Measurements from ENCODE around the gene IFITM5.

IFITM5 gene

DNA sequence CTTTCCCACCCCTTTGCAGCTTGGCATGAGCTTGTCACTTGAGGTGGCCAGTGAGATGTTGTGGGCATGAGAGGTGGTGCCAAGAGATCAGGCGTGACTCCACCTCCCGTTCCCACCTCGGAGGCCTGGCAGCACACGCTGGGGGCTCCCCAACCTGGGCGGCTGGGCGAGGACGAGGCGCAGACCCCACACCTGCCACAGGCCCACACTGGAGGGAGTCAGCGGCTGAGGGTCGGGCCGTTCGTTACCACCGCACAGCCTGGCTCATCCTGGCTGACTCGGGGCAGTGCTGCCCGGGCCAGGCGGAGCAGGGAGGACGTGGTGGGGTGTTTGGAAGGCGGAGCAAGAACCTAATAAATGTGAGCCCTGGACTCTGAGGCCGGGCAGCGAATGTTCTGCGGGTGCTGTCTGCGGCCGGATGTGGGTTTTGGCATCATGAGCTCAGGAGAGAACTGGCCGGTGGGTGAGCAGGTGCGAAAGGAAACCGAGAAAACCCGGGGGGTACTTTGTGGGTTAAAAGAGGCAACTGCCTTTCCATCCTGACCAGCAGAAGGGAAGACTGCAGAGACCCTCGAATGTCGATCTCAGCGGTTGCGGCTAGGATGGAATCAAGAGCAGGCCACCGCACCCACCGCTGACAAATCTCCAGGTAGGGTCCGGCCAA, 31.5 kb upstream of the IFITM5 start:
- TF ChIP-seq FOXP2 (optimal IDR thresholded peaks at IDR 0.05; ENCODE audit: borderline replicate concordance, extremely low read depth, extremely low read length, insufficient read depth), result no peak
- TF ChIP-seq, protein P1, sequence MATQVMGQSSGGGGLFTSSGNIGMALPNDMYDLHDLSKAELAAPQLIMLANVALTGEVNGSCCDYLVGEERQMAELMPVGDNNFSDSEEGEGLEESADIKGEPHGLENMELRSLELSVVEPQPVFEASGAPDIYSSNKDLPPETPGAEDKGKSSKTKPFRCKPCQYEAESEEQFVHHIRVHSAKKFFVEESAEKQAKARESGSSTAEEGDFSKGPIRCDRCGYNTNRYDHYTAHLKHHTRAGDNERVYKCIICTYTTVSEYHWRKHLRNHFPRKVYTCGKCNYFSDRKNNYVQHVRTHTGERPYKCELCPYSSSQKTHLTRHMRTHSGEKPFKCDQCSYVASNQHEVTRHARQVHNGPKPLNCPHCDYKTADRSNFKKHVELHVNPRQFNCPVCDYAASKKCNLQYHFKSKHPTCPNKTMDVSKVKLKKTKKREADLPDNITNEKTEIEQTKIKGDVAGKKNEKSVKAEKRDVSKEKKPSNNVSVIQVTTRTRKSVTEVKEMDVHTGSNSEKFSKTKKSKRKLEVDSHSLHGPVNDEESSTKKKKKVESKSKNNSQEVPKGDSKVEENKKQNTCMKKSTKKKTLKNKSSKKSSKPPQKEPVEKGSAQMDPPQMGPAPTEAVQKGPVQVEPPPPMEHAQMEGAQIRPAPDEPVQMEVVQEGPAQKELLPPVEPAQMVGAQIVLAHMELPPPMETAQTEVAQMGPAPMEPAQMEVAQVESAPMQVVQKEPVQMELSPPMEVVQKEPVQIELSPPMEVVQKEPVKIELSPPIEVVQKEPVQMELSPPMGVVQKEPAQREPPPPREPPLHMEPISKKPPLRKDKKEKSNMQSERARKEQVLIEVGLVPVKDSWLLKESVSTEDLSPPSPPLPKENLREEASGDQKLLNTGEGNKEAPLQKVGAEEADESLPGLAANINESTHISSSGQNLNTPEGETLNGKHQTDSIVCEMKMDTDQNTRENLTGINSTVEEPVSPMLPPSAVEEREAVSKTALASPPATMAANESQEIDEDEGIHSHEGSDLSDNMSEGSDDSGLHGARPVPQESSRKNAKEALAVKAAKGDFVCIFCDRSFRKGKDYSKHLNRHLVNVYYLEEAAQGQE (IDR thresholded peaks at IDR 0.05; ENCODE audit: insufficient read depth in 1 of 2, low read depth in 2 of 2, low read length in 2 of 2), result no peak
- no peak for TF ChIP-seq POLR2AphosphoS5 (IDR thresholded peaks at IDR 0.05; ENCODE audit: low read depth, low read length)
- no peak for TF ChIP-seq SIN3A (IDR thresholded peaks at IDR 0.05; ENCODE audit: borderline replicate concordance, insufficient read depth, low read length)
- TF ChIP-seq TAF1 (IDR thresholded peaks at IDR 0.05; ENCODE audit: borderline replicate concordance, insufficient read depth, low read length), result no peak

DNA sequence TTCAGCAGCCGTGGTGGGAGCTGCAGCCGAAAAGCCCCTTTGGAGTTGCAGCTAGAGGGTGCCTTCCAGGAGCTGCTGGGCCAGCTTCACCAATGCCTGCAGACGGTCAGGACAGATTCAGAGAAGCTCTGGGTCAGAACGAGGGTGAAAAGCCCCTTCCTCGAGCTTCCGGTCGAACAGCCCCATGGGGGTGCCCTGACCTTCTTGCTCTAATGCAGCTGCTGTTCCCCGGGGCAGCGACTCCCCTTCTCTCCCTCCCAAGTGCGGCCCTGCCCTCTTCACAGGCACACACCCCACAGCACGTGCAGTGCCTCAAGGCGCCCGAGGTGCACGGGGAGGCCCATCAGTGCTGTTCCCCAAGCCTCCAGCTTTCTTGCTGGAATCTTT, 31.0 kb upstream of the IFITM5 start:
- TF ChIP-seq SIN3A (IDR thresholded peaks at IDR 0.05; ENCODE audit: borderline replicate concordance, insufficient read depth, low read length), result no peak
- TF ChIP-seq TAF1 (IDR thresholded peaks at IDR 0.05; ENCODE audit: borderline replicate concordance, insufficient read depth, low read length), result no peak
- TF ChIP-seq, protein P1 (IDR thresholded peaks at IDR 0.05; ENCODE audit: insufficient read depth in 1 of 2, low read depth in 2 of 2, low read length in 2 of 2), result no peak
- no peak for TF ChIP-seq FOXP2 (optimal IDR thresholded peaks at IDR 0.05; ENCODE audit: borderline replicate concordance, extremely low read depth, extremely low read length, insufficient read depth)
- no peak for TF ChIP-seq POLR2AphosphoS5 (IDR thresholded peaks at IDR 0.05; ENCODE audit: low read depth, low read length)

DNA sequence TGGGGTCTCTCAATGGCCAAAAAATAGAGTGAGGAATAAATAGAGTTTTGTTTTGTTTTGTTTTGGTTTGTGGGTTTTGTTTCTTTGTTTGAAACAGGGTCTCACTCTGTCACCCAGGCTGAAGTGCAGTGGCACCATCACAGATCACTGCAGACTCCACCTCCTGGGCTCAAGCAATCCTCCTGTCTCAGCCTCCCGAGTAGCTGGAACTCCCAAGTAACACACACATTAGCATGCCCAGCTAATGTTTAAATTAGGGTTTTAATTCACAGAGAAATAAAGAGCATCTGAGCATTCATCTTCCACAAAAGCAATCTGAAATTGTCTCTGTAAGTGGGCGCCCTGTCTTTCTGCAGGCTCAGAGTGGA, 30.5 kb upstream of the IFITM5 start:
- TF ChIP-seq POLR2AphosphoS5 (IDR thresholded peaks at IDR 0.05; ENCODE audit: low read depth, low read length) (no peak), TAF1 (IDR thresholded peaks at IDR 0.05; ENCODE audit: borderline replicate concordance, insufficient read depth, low read length) (no peak), FOXP2 (optimal IDR thresholded peaks at IDR 0.05; ENCODE audit: borderline replicate concordance, extremely low read depth, extremely low read length, insufficient read depth) (no peak), SIN3A (IDR thresholded peaks at IDR 0.05; ENCODE audit: borderline replicate concordance, insufficient read depth, low read length) (no peak)
- TF ChIP-seq, protein P1 (IDR thresholded peaks at IDR 0.05; ENCODE audit: insufficient read depth in 1 of 2, low read depth in 2 of 2, low read length in 2 of 2), result no peak

DNA sequence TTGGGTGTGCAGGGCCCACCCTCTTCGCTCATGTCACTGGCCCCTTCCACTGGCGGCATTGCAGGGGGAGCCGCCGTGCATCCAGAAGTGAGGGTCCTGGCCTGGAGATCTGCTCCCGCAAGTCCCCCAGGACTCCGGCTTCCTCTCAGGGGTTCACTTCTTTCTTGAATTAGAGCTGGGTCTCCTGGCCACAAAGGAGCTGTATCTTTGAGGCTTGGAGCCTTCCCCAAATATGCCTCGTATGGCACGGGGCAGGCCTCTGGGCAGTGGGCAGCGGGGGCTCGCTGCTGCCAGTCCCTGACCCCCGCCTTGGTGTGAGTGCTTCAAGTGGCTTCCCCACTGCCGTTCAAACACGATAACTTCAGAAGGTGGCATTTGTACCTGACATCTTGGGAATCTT, 28.7 kb upstream of the IFITM5 start:
- TF ChIP-seq TAF1 (IDR thresholded peaks at IDR 0.05; ENCODE audit: borderline replicate concordance, insufficient read depth, low read length) (no peak), POLR2AphosphoS5 (IDR thresholded peaks at IDR 0.05; ENCODE audit: low read depth, low read length) (no peak), SIN3A (IDR thresholded peaks at IDR 0.05; ENCODE audit: borderline replicate concordance, insufficient read depth, low read length) (no peak), FOXP2 (optimal IDR thresholded peaks at IDR 0.05; ENCODE audit: borderline replicate concordance, extremely low read depth, extremely low read length, insufficient read depth) (no peak)
- TF ChIP-seq, protein P1 (IDR thresholded peaks at IDR 0.05; ENCODE audit: insufficient read depth in 1 of 2, low read depth in 2 of 2, low read length in 2 of 2), result no peak

Data from PFSK-1 (cell line).